ENCODE data around the gene GTF2F1. TPM values are rescaled to one million over a fixed set of nuclear protein-coding genes. Genes with fewer than 3 reads are reported as not detected.

The GTF2F1 gene
- total RNA-seq, 1 experiment from 2014 or later: 89.4 TPM

- ChIA-PET POLR2A (ENCODE audit: unreplicated experiment) (no interaction called here), CTCF (no interaction called here)
- DNase-seq (no peak), ATAC-seq (no peak)
- no peaks in the 10 kb centered on the region for H3K9me2 ChIP-seq (replicated peaks; ENCODE audit: low read length)
- H3K9me3 ChIP-seq (ENCODE audit: low read length): no peaks in the 10 kb centered on the region
- no TSS peak for BruUV-seq (replicated peaks)
- peaks cover 18% of the 10 kb centered on the region for H3K79me2 ChIP-seq (ENCODE audit: low read length)
- no peak overlapping the region for H3K4me3 ChIP-seq (ENCODE audit: low read length)
- TF ChIP-seq CTCF (conservative IDR thresholded peaks at IDR 0.05; ENCODE audit: low read depth, low read length) (no peak), EZH2phosphoT487 (IDR thresholded peaks at IDR 0.05; ENCODE audit: borderline replicate concordance, low read length) (no peak), EZH2 (IDR thresholded peaks at IDR 0.05; ENCODE audit: low read length, unreplicated experiment) (no peak)
- no peaks in the 10 kb centered on the region for H3K27me3 ChIP-seq (ENCODE audit: low read length)
- H3K36me3 ChIP-seq (ENCODE audit: low read depth, low read length): peaks cover 71% of the 10 kb centered on the region
- no peak overlapping the region for H3K9ac ChIP-seq (ENCODE audit: low read length)
- H3K27ac ChIP-seq (ENCODE audit: low read length): no peak overlapping the region
- H3F3A ChIP-seq (ENCODE audit: low read length, unreplicated experiment): no peaks in the 10 kb centered on the region
- peaks cover 31% of the 10 kb centered on the region for H4K20me1 ChIP-seq (ENCODE audit: low read length)
- no peaks in the 10 kb centered on the region for H3K4me1 ChIP-seq (ENCODE audit: insufficient read depth, low read length)
- H2AFZ ChIP-seq (ENCODE audit: low read length): no peak overlapping the region
- no peak overlapping the region for H3K4me2 ChIP-seq (ENCODE audit: low read length)
- intact Hi-C loops (cut with micrococcal nuclease): no loop called here
Observed at GRCh38 chr19:6415591-6416190, 22.7 kb upstream of the GTF2F1 start.

DNA sequence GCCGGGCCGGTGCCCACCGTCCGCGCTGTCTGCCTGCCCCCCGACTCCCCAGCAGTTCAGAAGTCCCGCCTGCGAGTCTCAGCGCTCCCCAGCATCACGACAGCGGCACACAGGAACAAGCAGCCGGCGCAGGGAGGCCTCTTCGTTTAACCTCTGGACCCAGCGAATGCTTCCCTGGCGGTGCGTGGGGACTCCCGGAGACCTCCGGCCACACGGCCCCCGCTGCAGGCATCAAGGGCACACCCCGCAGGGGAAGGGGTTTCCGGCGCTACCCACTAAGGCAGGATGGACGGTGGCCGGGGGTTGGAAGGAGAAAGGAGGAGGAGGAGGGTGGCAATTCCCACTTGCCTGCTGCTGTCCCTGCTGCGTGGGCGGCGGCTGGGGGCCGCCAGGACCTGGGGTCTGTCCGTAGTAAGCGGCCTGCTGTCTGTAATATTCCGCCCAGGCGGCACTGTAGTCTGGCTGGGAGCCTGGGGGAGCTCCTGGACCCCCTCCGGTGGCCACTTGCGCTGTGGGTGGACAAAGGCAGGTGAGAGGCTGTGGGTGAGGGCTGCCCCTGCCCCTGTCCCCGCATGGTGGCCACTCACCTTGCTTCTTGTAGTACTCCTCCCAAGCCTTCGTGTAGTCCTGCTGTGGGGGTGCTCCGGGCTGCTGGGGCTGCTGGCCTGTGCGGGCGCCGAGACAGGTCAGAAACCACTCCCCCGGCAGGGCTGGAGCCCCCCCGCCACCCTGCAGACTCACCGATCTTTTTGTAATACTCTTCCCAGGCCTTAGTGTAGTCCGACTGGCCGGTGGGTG is 22.0 kb upstream of the GTF2F1 start:
- no TSS peak for BruUV-seq (replicated peaks)
- ChIA-PET POLR2A (ENCODE audit: unreplicated experiment) (no interaction called here), CTCF (no interaction called here)
- H4K20me1 ChIP-seq (ENCODE audit: low read length): peaks cover 24% of the 10 kb centered on the region
- no peaks in the 10 kb centered on the region for H3K9me3 ChIP-seq (ENCODE audit: low read length)
- H3K27me3 ChIP-seq (ENCODE audit: low read length): no peaks in the 10 kb centered on the region
- DNase-seq (no peak), ATAC-seq (no peak)
- no peaks in the 10 kb centered on the region for H3K9me2 ChIP-seq (replicated peaks; ENCODE audit: low read length)
- H3K4me2 ChIP-seq (ENCODE audit: low read length): no peak overlapping the region
- H3K79me2 ChIP-seq (ENCODE audit: low read length): peaks cover 11% of the 10 kb centered on the region
- H3F3A ChIP-seq (ENCODE audit: low read length, unreplicated experiment): no peaks in the 10 kb centered on the region
- no peak overlapping the region for H3K9ac ChIP-seq (ENCODE audit: low read length)
- TF ChIP-seq EZH2phosphoT487 (IDR thresholded peaks at IDR 0.05; ENCODE audit: borderline replicate concordance, low read length) (no peak), EZH2 (IDR thresholded peaks at IDR 0.05; ENCODE audit: low read length, unreplicated experiment) (no peak), CTCF (conservative IDR thresholded peaks at IDR 0.05; ENCODE audit: low read depth, low read length) (no peak)
- no peaks in the 10 kb centered on the region for H3K4me1 ChIP-seq (ENCODE audit: insufficient read depth, low read length)
- no peak overlapping the region for H2AFZ ChIP-seq (ENCODE audit: low read length)
- H3K36me3 ChIP-seq (ENCODE audit: low read depth, low read length): peaks cover 64% of the 10 kb centered on the region
- no peak overlapping the region for H3K4me3 ChIP-seq (ENCODE audit: low read length)
- intact Hi-C loops (cut with micrococcal nuclease): no loop called here
- no peak overlapping the region for H3K27ac ChIP-seq (ENCODE audit: low read length)
